Trophoblast cell (in vitro differentiated cells and primary cell): ENCODE measurements around the gene FAM219A.

Source experiments
- DNase-seq, 2 donors: peaks; one replicate each; pipeline ENCODE4 v3.0.0-alpha.2; 2016
- H2AFZ ChIP-seq: 2 replicates; pipeline ENCODE4 v1.6.1; 2013; ENCODE audit warnings: low read length, moderate library complexity, mild to moderate bottlenecking; ENCODE audit not compliant: insufficient read depth, poor library complexity
- H2AK5ac ChIP-seq: 2 replicates; pipeline ENCODE4 v1.6.1; 2013; ENCODE audit warnings: mild to moderate bottlenecking, low read length
- H2BK120ac ChIP-seq: 2 replicates; pipeline ENCODE4 v1.6.1; 2013; ENCODE audit warnings: low read length, mild to moderate bottlenecking, moderate library complexity; ENCODE audit not compliant: insufficient read depth, poor library complexity
- H2BK12ac ChIP-seq: 2 replicates; pipeline ENCODE4 v1.6.1; 2013; ENCODE audit warnings: mild to moderate bottlenecking, low read length, moderate library complexity
- H2BK5ac ChIP-seq: 2 replicates; pipeline ENCODE4 v1.6.1; 2013; ENCODE audit warnings: low read length, low read depth, moderate library complexity, mild to moderate bottlenecking; ENCODE audit not compliant: poor library complexity
- H3K14ac ChIP-seq: 2 replicates; pipeline ENCODE4 v1.6.1; 2013; ENCODE audit warnings: mild to moderate bottlenecking, low read length
- H3K18ac ChIP-seq: 2 replicates; pipeline ENCODE4 v1.6.1; 2013; ENCODE audit warnings: mild to moderate bottlenecking, low read length
- H3K23ac ChIP-seq: 2 replicates; pipeline ENCODE4 v1.6.1; 2013; ENCODE audit warnings: low read length
- H3K27ac ChIP-seq: 2 replicates; pipeline ENCODE4 v1.5.1; 2013; ENCODE audit warnings: low read depth, mild to moderate bottlenecking, inconsistent platforms, low read length, moderate library complexity
- H3K27me3 ChIP-seq: 2 replicates; pipeline ENCODE4 v1.6.1; 2013; ENCODE audit warnings: inconsistent platforms, mild to moderate bottlenecking, low read length, moderate library complexity; ENCODE audit not compliant: insufficient read depth
- H3K36me3 ChIP-seq, 2 experiments: 1 replicate in 1 of 2; 2 replicates in 1 of 2; pipeline ENCODE4 v1.6.1; 2013; ENCODE audit warnings: low read length in 2 of 2, mild to moderate bottlenecking in 2 of 2, moderate library complexity in 1 of 2; ENCODE audit not compliant: insufficient read depth in 2 of 2, control insufficient read depth in 1 of 2
- H3K4ac ChIP-seq: 2 replicates; pipeline ENCODE4 v1.6.1; 2013; ENCODE audit warnings: low read depth, mild to moderate bottlenecking, low read length, moderate library complexity
- H3K4me1 ChIP-seq, 2 experiments: 1 replicate in 1 of 2; 2 replicates in 1 of 2; pipeline ENCODE4 v1.6.1; 2013; ENCODE audit warnings: low read length in 2 of 2, mild to moderate bottlenecking in 2 of 2, moderate library complexity in 1 of 2; ENCODE audit not compliant: insufficient read depth in 2 of 2, control insufficient read depth in 1 of 2
- H3K4me2 ChIP-seq: 2 replicates; pipeline ENCODE4 v1.6.1; 2013; ENCODE audit warnings: inconsistent platforms, mild to moderate bottlenecking, low read length, moderate library complexity
- H3K4me3 ChIP-seq: 2 replicates; pipeline ENCODE4 v1.5.1; 2013; ENCODE audit warnings: mild to moderate bottlenecking, low read depth, low read length, inconsistent platforms
- H3K79me1 ChIP-seq: one replicate; pipeline ENCODE4 v1.6.1; 2013; ENCODE audit warnings: low read length
- H3K79me2 ChIP-seq: 2 replicates; pipeline ENCODE4 v1.6.1; 2013; ENCODE audit warnings: low read length, mild to moderate bottlenecking; ENCODE audit not compliant: control insufficient read depth, insufficient read depth, poor library complexity
- H3K9ac ChIP-seq: 2 replicates; pipeline ENCODE4 v1.6.1; 2013; ENCODE audit warnings: mild to moderate bottlenecking, low read length
- H3K9me3 ChIP-seq: 2 replicates; pipeline ENCODE4 v1.6.1; 2013; ENCODE audit warnings: low read depth, mild to moderate bottlenecking, control low read depth, inconsistent platforms, low read length; ENCODE audit not compliant: insufficient read depth
- H4K12ac ChIP-seq: 2 replicates; pipeline ENCODE4 v1.6.1; 2013; ENCODE audit warnings: low read depth, mild to moderate bottlenecking, low read length, moderate library complexity
- H4K8ac ChIP-seq: 2 replicates; pipeline ENCODE4 v1.6.1; 2013; ENCODE audit warnings: low read depth, mild to moderate bottlenecking, low read length, moderate library complexity
- H4K91ac ChIP-seq: one replicate; pipeline ENCODE4 v1.6.1; 2013; ENCODE audit warnings: low read depth, mild to moderate bottlenecking, low read length, moderate library complexity
- WGBS: extraction: QIAGEN DNeasy Blood & Tissue Kit; methylation state at CpG from one replicate; pipeline ENCODE4 v1.1.7; 2013; ENCODE audit warnings: missing lambda C conversion rate; ENCODE audit not compliant: insufficient read length, insufficient coverage; ENCODE audit errors: extremely low coverage; 5-methylcytosine and 5-hydroxymethylcytosine counted together

The FAM219A gene

GRCh38 chr9:34406219-34406618 is 52.2 kb downstream of the FAM219A start:
- no peak overlapping the region for H2AK5ac ChIP-seq
- H3K27me3 ChIP-seq, result no peaks in the 10 kb centered on the region
- no peak overlapping the region for H2BK12ac ChIP-seq
- H3K4me1 ChIP-seq, result no peaks in the 10 kb centered on the region
- no peak overlapping the region for H3K4me3 ChIP-seq
- no peak overlapping the region for H3K18ac ChIP-seq
- H3K14ac ChIP-seq, result no peak overlapping the region
- H3K4me2 ChIP-seq, result no peak overlapping the region
- H4K91ac ChIP-seq, result no peak overlapping the region
- no peak overlapping the region for H3K4ac ChIP-seq
- no peak overlapping the region for H3K27ac ChIP-seq
- H3K79me1 ChIP-seq, result no peaks in the 10 kb centered on the region
- H2BK5ac ChIP-seq, result no peak overlapping the region
- H3K36me3 ChIP-seq, result peaks cover 23 to 31% of the 10 kb centered on the region in 2 experiments
- H4K12ac ChIP-seq, result no peak overlapping the region
- no peaks in the 10 kb centered on the region for H3K79me2 ChIP-seq
- no peak overlapping the region for H3K9ac ChIP-seq
- no CpG with 5 or more reads among the region's 1 CpG for WGBS
- no peak overlapping the region for H3K23ac ChIP-seq
- H3K9me3 ChIP-seq, result no peaks in the 10 kb centered on the region
- no peak overlapping the region for H2AFZ ChIP-seq
- no peak for DNase-seq
- H4K8ac ChIP-seq, result no peak overlapping the region
- H2BK120ac ChIP-seq, result no peak overlapping the region

GRCh38 chr9:34405719-34406118 is 52.7 kb downstream of the FAM219A start:
- no peak overlapping the region for H3K4ac ChIP-seq
- H2AFZ ChIP-seq, result no peak overlapping the region
- no peak overlapping the region for H3K23ac ChIP-seq
- no peak overlapping the region for H2BK12ac ChIP-seq
- WGBS, result no CpG with 5 or more reads among the region's 7 CpGs
- H3K9me3 ChIP-seq, result no peaks in the 10 kb centered on the region
- H3K79me1 ChIP-seq, result no peaks in the 10 kb centered on the region
- H3K18ac ChIP-seq, result no peak overlapping the region
- no peak overlapping the region for H2BK5ac ChIP-seq
- H3K4me1 ChIP-seq, result no peaks in the 10 kb centered on the region
- no peaks in the 10 kb centered on the region for H3K79me2 ChIP-seq
- no peak for DNase-seq
- peaks cover 27 to 35% of the 10 kb centered on the region in 2 experiments for H3K36me3 ChIP-seq
- no peak overlapping the region for H4K91ac ChIP-seq
- no peak overlapping the region for H3K9ac ChIP-seq
- no peak overlapping the region for H4K8ac ChIP-seq
- H4K12ac ChIP-seq, result no peak overlapping the region
- no peak overlapping the region for H3K27ac ChIP-seq
- H2BK120ac ChIP-seq, result no peak overlapping the region
- no peak overlapping the region for H3K4me2 ChIP-seq
- no peak overlapping the region for H2AK5ac ChIP-seq
- no peak overlapping the region for H3K14ac ChIP-seq
- H3K27me3 ChIP-seq, result no peaks in the 10 kb centered on the region
- H3K4me3 ChIP-seq, result no peak overlapping the region

GRCh38 chr9:34403554-34404380 is 54.6 kb downstream of the FAM219A start:
- no peaks in the 10 kb centered on the region for H3K79me1 ChIP-seq
- no peak overlapping the region for H2AK5ac ChIP-seq
- H4K8ac ChIP-seq, result no peak overlapping the region
- H4K91ac ChIP-seq, result no peak overlapping the region
- no peak overlapping the region for H3K4me3 ChIP-seq
- H3K14ac ChIP-seq, result no peak overlapping the region
- no peak overlapping the region for H3K18ac ChIP-seq
- peaks cover 42 to 50% of the 10 kb centered on the region in 2 experiments for H3K36me3 ChIP-seq
- H3K23ac ChIP-seq, result no peak overlapping the region
- no peak overlapping the region for H2AFZ ChIP-seq
- H3K9me3 ChIP-seq, result no peaks in the 10 kb centered on the region
- no peaks in the 10 kb centered on the region for H3K27me3 ChIP-seq
- H3K4me1 ChIP-seq, result no peaks in the 10 kb centered on the region
- no peak overlapping the region for H3K9ac ChIP-seq
- H3K4ac ChIP-seq, result no peak overlapping the region
- no peak overlapping the region for H3K27ac ChIP-seq
- no peak overlapping the region for H2BK120ac ChIP-seq
- no peak overlapping the region for H3K4me2 ChIP-seq
- no peak overlapping the region for H2BK12ac ChIP-seq
- DNase-seq, result peak; percentile 53 to 87
- no peak overlapping the region for H4K12ac ChIP-seq
- H3K79me2 ChIP-seq, result no peaks in the 10 kb centered on the region
- no peak overlapping the region for H2BK5ac ChIP-seq

- no peak overlapping the region for H2AK5ac ChIP-seq
- no peaks in the 10 kb centered on the region for H3K9me3 ChIP-seq
- H3K9ac ChIP-seq, result no peak overlapping the region
- no peak overlapping the region for H2BK12ac ChIP-seq
- H3K18ac ChIP-seq, result no peak overlapping the region
- no peak overlapping the region for H4K8ac ChIP-seq
- H3K27me3 ChIP-seq, result no peaks in the 10 kb centered on the region
- no peak overlapping the region for H2AFZ ChIP-seq
- no peaks in the 10 kb centered on the region for H3K79me2 ChIP-seq
- H3K27ac ChIP-seq, result no peak overlapping the region
- no peak overlapping the region for H3K4me2 ChIP-seq
- H3K4me3 ChIP-seq, result no peak overlapping the region
- peaks cover 42 to 54% of the 10 kb centered on the region in 2 experiments for H3K36me3 ChIP-seq
- H3K23ac ChIP-seq, result no peak overlapping the region
- H3K14ac ChIP-seq, result no peak overlapping the region
- no peak overlapping the region for H3K4ac ChIP-seq
- no peak for DNase-seq
- WGBS, result no CpG with 5 or more reads among the region's 40 CpGs
- no peaks in the 10 kb centered on the region for H3K79me1 ChIP-seq
- H4K91ac ChIP-seq, result no peak overlapping the region
- no peak overlapping the region for H2BK120ac ChIP-seq
- H3K4me1 ChIP-seq, result no peaks in the 10 kb centered on the region
- no peak overlapping the region for H4K12ac ChIP-seq
- no peak overlapping the region for H2BK5ac ChIP-seq
Observed at GRCh38 chr9:34400686-34401602, 57.4 kb downstream of the FAM219A start.
